ENCODE results near the gene ITGB6.

GRCh38 chr2:160063879-160064612 is 136.0 kb downstream of the ITGB6 start:
- TF ChIP-seq CTCF (IDR thresholded peaks at IDR 0.05) (no peak), POLR2A (IDR thresholded peaks at IDR 0.05) (no peak)
